Liver (tissue), 9 donors: Measurements from ENCODE around the gene DSCAM. TPM values are rescaled to one million over a fixed set of nuclear protein-coding genes. Genes with fewer than 3 reads are reported as not detected.
"Not testable (repeated sequence)": the region's sequence is repeated elsewhere in the genome, so short reads cannot be mapped to it uniquely, and the experiment has no call there.

Experiments
- DNase-seq: peaks from one replicate; pipeline ENCODE4 v3.0.0-alpha.2; 2017; ENCODE audit warnings: low spot score
- H3K27ac ChIP-seq, 2 donors: one replicate each; pipeline ENCODE4 v1.7.0; 2013; ENCODE audit warnings: inconsistent platforms in 2 of 2, low read length in 2 of 2, control low read depth in 1 of 2, low read depth in 1 of 2, mild to moderate bottlenecking in 1 of 2
- H3K27me3 ChIP-seq, 4 donors: one replicate each; pipeline versions ENCODE4 v1.6.1 to v1.7.0; 2013; ENCODE audit warnings: low read length in 3 of 4, inconsistent platforms in 1 of 4, mild to moderate bottlenecking in 1 of 4, moderate library complexity in 1 of 4; ENCODE audit not compliant: control insufficient read depth in 4 of 4, insufficient read depth in 4 of 4
- H3K36me3 ChIP-seq, 4 donors: one replicate each; pipeline versions ENCODE4 v1.6.1 to v1.7.0; 2013; ENCODE audit warnings: low read length in 3 of 4, mild to moderate bottlenecking in 3 of 4, low read depth in 1 of 4, moderate library complexity in 1 of 4; ENCODE audit not compliant: control insufficient read depth in 4 of 4, insufficient read depth in 3 of 4
- H3K4me1 ChIP-seq, 4 donors: one replicate each; pipeline versions ENCODE4 v1.6.1 to v1.7.0; 2013; ENCODE audit warnings: low read length in 3 of 4, mild to moderate bottlenecking in 3 of 4, moderate library complexity in 1 of 4; ENCODE audit not compliant: control insufficient read depth in 4 of 4, insufficient read depth in 4 of 4
- H3K4me3 ChIP-seq, 3 donors: one replicate each; pipeline versions ENCODE4 v1.6.1 to v1.7.0; 2013; ENCODE audit warnings: low read length in 3 of 3, control low read depth in 1 of 3, low read depth in 1 of 3, mild to moderate bottlenecking in 1 of 3
- H3K9ac ChIP-seq, 2 donors: one replicate each; pipeline ENCODE4 v1.7.0; 2013; ENCODE audit warnings: low read length in 2 of 2, mild to moderate bottlenecking in 2 of 2, moderate library complexity in 2 of 2, control low read depth in 1 of 2, low read depth in 1 of 2
- H3K9me3 ChIP-seq, 4 donors: one replicate each; pipeline versions ENCODE4 v1.6.1 to v1.7.0; 2013; ENCODE audit warnings: low read length in 3 of 4; ENCODE audit not compliant: control insufficient read depth in 4 of 4
- EGR1 ChIP-seq, 2 donors: IDR thresholded peaks; 2 replicates each; pipeline ENCODE4 v1.6.1; 2016 to 2018; ENCODE audit warnings: antibody characterized with exemption in 2 of 2, low read depth in 2 of 2
- FOXA1 ChIP-seq: IDR thresholded peaks from 2 replicates; pipeline ENCODE4 v1.6.1; 2016; ENCODE audit warnings: antibody characterized with exemption
- FOXA2 ChIP-seq: IDR thresholded peaks from 2 replicates; pipeline ENCODE4 v1.6.1; 2016; ENCODE audit warnings: antibody characterized with exemption
- GABPA ChIP-seq, 2 donors: IDR thresholded peaks in 1 of 2; conservative IDR thresholded peaks in 1 of 2; 2 replicates each; pipeline ENCODE4 v1.6.1; 2016; ENCODE audit warnings: antibody characterized with exemption in 2 of 2, mild to moderate bottlenecking in 1 of 2, moderate library complexity in 1 of 2
- NR2F2 ChIP-seq: IDR thresholded peaks from 2 replicates; pipeline ENCODE4 v1.6.1; 2016; ENCODE audit warnings: antibody characterized with exemption
- RAD21 ChIP-seq, 2 donors: IDR thresholded peaks; 2 replicates each; pipeline ENCODE4 v1.6.1; 2016; ENCODE audit warnings: antibody characterized with exemption in 2 of 2, mild to moderate bottlenecking in 2 of 2
- RXRA ChIP-seq, 2 donors: IDR thresholded peaks; 2 replicates each; pipeline ENCODE4 v1.6.1; 2017 to 2018; ENCODE audit warnings: antibody characterized with exemption in 2 of 2, mild to moderate bottlenecking in 1 of 2
- SP1 ChIP-seq: IDR thresholded peaks from 2 replicates; pipeline ENCODE4 v1.6.1; 2018; ENCODE audit warnings: antibody characterized with exemption, mild to moderate bottlenecking
- TAF1 ChIP-seq: conservative IDR thresholded peaks from 2 replicates; pipeline ENCODE4 v1.6.1; 2016; ENCODE audit warnings: antibody characterized with exemption, mild to moderate bottlenecking
- WGBS: extraction: QIAGEN DNeasy Blood & Tissue Kit; methylation state at CpG from one replicate; pipeline ENCODE4 v1.1.7; 2013; 5-methylcytosine and 5-hydroxymethylcytosine counted together
- polyA plus RNA-seq, 2 donors: library from polyadenylated mRNA; stranded (reverse) in 1 of 2; unstranded in 1 of 2; fragments of 200-250 nt in 1 of 2; fragments of >200 nt in 1 of 2; fragmentation: Nextera tagmentation in 1 of 2; extraction: Ambion mirVana in 1 of 2; gene quantifications; one replicate each; pipeline versions ENCODE4 v1.2.1 to v1.2.3, GENCODE V29; 2013 to 2015
- total RNA-seq, 2 donors: library from RNA; depleted of rRNA; stranded (reverse); fragments of >200 nt; gene quantifications; one replicate each; pipeline ENCODE4 v1.2.3, GENCODE V29; 2014
- TF ChIP-seq, protein P1 (sequence below): IDR thresholded peaks from 2 replicates; pipeline ENCODE4 v1.6.1; 2016; ENCODE audit warnings: antibody characterized with exemption, mild to moderate bottlenecking
- TF ChIP-seq, protein P2 (sequence below): IDR thresholded peaks from 2 replicates; pipeline ENCODE4 v1.6.1; 2016; ENCODE audit warnings: antibody characterized with exemption
- donor health status: healthy.
- donor health status: healthy.
- donor health status: healthy.
- donor health status: healthy.
- donor health status: healthy.

The DSCAM gene
- total and polyA plus RNA-seq, 4 donors = 0.02 to 0.23 (median 0.10) TPM

DNA sequence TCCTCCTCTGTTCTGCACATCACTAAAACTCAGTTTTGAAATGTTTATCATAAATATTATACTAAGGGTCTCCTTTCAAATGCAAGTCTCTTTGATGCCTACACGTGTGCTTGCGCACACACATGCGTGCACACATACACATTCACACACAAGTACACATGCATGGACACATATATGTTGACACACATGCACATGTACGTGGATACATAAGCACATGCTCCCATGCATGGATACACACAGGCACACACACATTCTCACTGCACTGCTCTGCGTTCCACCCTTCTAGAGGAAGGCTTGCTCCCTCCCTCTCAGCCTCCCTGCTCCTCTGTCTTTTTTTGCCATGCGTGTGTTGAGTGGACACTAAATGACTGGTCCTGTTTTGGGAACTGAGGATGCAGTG, 817.1 kb downstream of the DSCAM start:
- Histone ChIP-seq H3K9ac (no peak overlapping the region), H3K9me3 (no peaks in the 10 kb centered on the region), H3K27me3 (peaks cover 0 to 3% (median 0%) of the 10 kb centered on the region in 4 donors), H3K4me3 (no peak overlapping the region), H3K4me1 (no peaks in the 10 kb centered on the region), H3K36me3 (no peaks in the 10 kb centered on the region), H3K27ac (no peak overlapping the region)
- DNase-seq = no peak
- no peak for TF ChIP-seq NR2F2
- TF ChIP-seq TAF1 = no peak
- TF ChIP-seq RAD21 (IDR thresholded peaks at IDR 0.05) = no peak
- TF ChIP-seq SP1 = no peak
- no peak for TF ChIP-seq EGR1 (IDR thresholded peaks at IDR 0.05; ENCODE audit: low read depth in 2 of 2)
- no peak for TF ChIP-seq FOXA2
- TF ChIP-seq, protein P1, sequence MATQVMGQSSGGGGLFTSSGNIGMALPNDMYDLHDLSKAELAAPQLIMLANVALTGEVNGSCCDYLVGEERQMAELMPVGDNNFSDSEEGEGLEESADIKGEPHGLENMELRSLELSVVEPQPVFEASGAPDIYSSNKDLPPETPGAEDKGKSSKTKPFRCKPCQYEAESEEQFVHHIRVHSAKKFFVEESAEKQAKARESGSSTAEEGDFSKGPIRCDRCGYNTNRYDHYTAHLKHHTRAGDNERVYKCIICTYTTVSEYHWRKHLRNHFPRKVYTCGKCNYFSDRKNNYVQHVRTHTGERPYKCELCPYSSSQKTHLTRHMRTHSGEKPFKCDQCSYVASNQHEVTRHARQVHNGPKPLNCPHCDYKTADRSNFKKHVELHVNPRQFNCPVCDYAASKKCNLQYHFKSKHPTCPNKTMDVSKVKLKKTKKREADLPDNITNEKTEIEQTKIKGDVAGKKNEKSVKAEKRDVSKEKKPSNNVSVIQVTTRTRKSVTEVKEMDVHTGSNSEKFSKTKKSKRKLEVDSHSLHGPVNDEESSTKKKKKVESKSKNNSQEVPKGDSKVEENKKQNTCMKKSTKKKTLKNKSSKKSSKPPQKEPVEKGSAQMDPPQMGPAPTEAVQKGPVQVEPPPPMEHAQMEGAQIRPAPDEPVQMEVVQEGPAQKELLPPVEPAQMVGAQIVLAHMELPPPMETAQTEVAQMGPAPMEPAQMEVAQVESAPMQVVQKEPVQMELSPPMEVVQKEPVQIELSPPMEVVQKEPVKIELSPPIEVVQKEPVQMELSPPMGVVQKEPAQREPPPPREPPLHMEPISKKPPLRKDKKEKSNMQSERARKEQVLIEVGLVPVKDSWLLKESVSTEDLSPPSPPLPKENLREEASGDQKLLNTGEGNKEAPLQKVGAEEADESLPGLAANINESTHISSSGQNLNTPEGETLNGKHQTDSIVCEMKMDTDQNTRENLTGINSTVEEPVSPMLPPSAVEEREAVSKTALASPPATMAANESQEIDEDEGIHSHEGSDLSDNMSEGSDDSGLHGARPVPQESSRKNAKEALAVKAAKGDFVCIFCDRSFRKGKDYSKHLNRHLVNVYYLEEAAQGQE = no peak
- TF ChIP-seq, protein P2, sequence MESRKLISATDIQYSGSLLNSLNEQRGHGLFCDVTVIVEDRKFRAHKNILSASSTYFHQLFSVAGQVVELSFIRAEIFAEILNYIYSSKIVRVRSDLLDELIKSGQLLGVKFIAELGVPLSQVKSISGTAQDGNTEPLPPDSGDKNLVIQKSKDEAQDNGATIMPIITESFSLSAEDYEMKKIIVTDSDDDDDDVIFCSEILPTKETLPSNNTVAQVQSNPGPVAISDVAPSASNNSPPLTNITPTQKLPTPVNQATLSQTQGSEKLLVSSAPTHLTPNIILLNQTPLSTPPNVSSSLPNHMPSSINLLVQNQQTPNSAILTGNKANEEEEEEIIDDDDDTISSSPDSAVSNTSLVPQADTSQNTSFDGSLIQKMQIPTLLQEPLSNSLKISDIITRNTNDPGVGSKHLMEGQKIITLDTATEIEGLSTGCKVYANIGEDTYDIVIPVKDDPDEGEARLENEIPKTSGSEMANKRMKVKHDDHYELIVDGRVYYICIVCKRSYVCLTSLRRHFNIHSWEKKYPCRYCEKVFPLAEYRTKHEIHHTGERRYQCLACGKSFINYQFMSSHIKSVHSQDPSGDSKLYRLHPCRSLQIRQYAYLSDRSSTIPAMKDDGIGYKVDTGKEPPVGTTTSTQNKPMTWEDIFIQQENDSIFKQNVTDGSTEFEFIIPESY = no peak
- TF ChIP-seq FOXA1 = no peak
- no peak for TF ChIP-seq GABPA (IDR thresholded peaks at IDR 0.05 in 1 of 2, conservative IDR thresholded peaks at IDR 0.05 in 1 of 2)
- no peak for TF ChIP-seq RXRA (IDR thresholded peaks at IDR 0.05)
- WGBS = 84% methylated on average over 6 of the region's 6 CpGs

DNA sequence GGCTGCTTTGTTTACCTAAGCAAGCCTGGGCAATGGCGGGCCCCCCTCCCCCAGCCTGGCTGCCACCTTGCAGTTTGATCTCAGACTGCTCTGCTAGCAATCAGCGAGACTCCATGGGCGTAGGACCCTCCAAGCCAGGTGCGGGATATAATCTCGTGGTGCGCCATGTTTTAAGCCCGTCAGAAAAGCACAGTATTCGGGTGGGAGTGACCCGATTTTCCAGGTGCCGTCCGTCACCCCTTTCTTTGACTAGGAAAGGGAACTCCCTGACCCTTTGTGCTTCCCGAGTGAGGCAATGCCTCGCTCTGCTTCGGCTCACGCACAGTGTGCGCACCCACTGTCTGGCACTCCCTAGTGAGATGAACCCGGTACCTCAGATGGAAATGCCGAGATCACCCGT, 818.6 kb downstream of the DSCAM start:
- H3K27ac ChIP-seq, H3K4me3 ChIP-seq, H3K36me3 ChIP-seq, H3K9ac ChIP-seq, DNase-seq, H3K9me3 ChIP-seq, H3K27me3 ChIP-seq, H3K4me1 ChIP-seq: not testable (repeated sequence)
- WGBS = 79% methylated on average over 19 of the region's 19 CpGs

DNA sequence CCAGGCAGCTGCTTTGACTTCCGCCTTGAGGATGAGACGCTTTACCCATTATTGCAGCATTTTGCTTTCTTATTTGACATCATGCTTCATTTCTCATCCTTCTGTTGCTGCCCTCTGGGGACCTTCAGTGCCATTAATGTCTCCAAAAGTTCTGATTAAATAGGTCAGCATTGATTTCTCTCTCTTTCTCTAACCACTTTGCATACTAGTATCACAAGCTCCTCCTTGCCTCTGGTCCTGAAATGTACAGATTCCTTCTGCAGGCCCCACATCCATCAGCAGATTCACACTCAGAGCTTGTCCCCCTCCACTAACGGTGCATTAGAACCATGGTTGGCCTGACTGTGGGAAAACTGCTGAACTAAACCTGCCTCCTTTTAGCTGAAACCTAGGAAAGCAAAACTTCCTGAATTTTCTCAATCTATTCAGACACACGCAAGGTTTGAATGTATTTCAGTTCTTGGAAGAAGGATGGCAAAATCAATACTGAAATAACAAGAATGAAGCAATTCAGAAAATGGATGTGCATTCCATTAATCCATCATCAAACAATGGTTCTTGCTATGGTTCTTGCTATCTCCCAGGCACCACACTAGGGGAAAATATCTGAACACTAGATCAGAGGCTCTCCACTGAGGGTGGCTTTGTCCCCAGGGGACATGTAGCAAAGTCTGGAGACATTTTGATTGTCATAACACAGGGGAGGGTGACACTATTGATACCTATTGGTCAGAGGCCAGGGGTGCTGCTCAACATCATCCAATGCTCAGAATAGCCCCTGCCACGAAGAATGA, 825.2 kb downstream of the DSCAM start:
- no peak for DNase-seq

More for the DNA sequence above, 825.2 kb downstream of the DSCAM start:
- Histone ChIP-seq H3K4me3 (no peak overlapping the region), H3K9ac (no peak overlapping the region), H3K4me1 (no peaks in the 10 kb centered on the region), H3K36me3 (no peaks in the 10 kb centered on the region), H3K27ac (no peak overlapping the region), H3K9me3 (no peaks in the 10 kb centered on the region), H3K27me3 (no peaks in the 10 kb centered on the region)
- TF ChIP-seq, protein P1 = no peak
- TF ChIP-seq RAD21 (IDR thresholded peaks at IDR 0.05) (no peak), NR2F2 (no peak), EGR1 (IDR thresholded peaks at IDR 0.05; ENCODE audit: low read depth in 2 of 2) (no peak)
- TF ChIP-seq, protein P2 = no peak
- 79% methylated on average over 5 of the region's 5 CpGs for WGBS
